Endothelial cell of umbilical vein (primary cell): ENCODE data around the gene OR7D4.

ENCODE experiments used
- EZH2 ChIP-seq: IDR thresholded peaks from 2 replicates; pipeline ENCODE4 v1.6.1; 2012; ENCODE audit warnings: borderline replicate concordance, low read depth, mild to moderate bottlenecking, moderate library complexity, low read length, inconsistent platforms; ENCODE audit not compliant: severe bottlenecking
- FOS ChIP-seq: IDR thresholded peaks from 2 replicates; pipeline ENCODE4 v1.6.1; 2011; ENCODE audit warnings: mild to moderate bottlenecking, low read length, moderate library complexity, borderline replicate concordance; ENCODE audit not compliant: insufficient read depth
- MYC ChIP-seq: IDR thresholded peaks from one replicate; pipeline ENCODE4 v1.6.1; 2011; ENCODE audit warnings: mild to moderate bottlenecking, low read depth, low read length
- POLR2A ChIP-seq: IDR thresholded peaks from 2 replicates; pipeline ENCODE4 v1.6.1; 2012; ENCODE audit warnings: low read depth, mild to moderate bottlenecking, control low read depth, low read length
- POLR2AphosphoS5 ChIP-seq: IDR thresholded peaks from 2 replicates; pipeline ENCODE4 v1.6.1; 2012; ENCODE audit warnings: low read depth, mild to moderate bottlenecking, control low read depth, low read length, moderate library complexity; ENCODE audit not compliant: insufficient read depth
- TF ChIP-seq, protein P1 (sequence below), 2 donors: IDR thresholded peaks; 1 replicate in 1 of 2; 2 replicates in 1 of 2; pipeline ENCODE4 v1.5.1; 2011; ENCODE audit warnings: low read length in 2 of 2, mild to moderate bottlenecking in 2 of 2, moderate library complexity in 2 of 2, control low read depth in 1 of 2, inconsistent platforms in 1 of 2, low read depth in 1 of 2; ENCODE audit not compliant: insufficient read depth in 1 of 2; ENCODE audit errors: extremely low read depth in 1 of 2

DNA sequence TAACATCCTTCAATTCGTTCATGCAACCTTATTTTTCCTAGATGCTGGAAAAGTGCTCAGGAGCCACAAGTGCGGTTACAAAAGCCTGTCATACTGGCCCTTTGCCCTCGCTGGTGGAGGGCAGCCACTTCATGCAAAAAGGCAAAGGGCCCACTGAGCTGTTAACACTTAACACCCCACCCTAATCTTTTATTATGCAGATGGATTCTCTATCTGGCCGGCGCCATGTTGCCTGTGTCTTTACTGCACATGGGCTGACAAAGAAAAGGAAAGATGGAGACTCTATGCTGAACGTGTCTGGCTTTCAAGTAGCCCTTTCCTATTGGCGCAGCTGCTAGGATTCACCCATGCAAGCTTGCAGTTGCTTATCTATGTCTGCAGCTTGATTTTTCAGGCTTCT, 29.9 kb downstream of the OR7D4 start:
- TF ChIP-seq, protein P1, sequence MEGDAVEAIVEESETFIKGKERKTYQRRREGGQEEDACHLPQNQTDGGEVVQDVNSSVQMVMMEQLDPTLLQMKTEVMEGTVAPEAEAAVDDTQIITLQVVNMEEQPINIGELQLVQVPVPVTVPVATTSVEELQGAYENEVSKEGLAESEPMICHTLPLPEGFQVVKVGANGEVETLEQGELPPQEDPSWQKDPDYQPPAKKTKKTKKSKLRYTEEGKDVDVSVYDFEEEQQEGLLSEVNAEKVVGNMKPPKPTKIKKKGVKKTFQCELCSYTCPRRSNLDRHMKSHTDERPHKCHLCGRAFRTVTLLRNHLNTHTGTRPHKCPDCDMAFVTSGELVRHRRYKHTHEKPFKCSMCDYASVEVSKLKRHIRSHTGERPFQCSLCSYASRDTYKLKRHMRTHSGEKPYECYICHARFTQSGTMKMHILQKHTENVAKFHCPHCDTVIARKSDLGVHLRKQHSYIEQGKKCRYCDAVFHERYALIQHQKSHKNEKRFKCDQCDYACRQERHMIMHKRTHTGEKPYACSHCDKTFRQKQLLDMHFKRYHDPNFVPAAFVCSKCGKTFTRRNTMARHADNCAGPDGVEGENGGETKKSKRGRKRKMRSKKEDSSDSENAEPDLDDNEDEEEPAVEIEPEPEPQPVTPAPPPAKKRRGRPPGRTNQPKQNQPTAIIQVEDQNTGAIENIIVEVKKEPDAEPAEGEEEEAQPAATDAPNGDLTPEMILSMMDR (IDR thresholded peaks at IDR 0.05; ENCODE audit: extremely low read depth in 1 of 2, insufficient read depth in 1 of 2, low read depth in 1 of 2, low read length in 2 of 2) = no peak
- TF ChIP-seq MYC = no peak
- TF ChIP-seq POLR2A = no peak
- TF ChIP-seq EZH2 = no peak
- TF ChIP-seq POLR2AphosphoS5 = no peak
- no peak for TF ChIP-seq FOS
